Measurements from ENCODE around the gene ASTN2.
"Not testable (repeated sequence)": the region's sequence is repeated elsewhere in the genome, so short reads cannot be mapped to it uniquely, and the experiment has no call there.

The ASTN2 gene

DNA sequence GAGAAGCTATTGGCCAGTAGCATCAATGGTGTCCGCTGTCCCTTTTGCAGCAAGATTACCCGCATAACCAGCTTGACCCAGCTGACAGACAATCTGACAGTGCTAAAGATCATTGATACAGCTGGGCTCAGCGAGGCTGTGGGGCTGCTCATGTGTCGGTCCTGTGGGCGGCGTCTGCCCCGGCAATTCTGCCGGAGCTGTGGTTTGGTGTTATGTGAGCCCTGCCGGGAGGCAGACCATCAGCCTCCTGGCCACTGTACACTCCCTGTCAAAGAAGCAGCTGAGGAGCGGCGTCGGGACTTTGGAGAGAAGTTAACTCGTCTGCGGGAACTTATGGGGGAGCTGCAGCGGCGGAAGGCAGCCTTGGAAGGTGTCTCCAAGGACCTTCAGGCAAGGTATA is 717.0 kb downstream of the ASTN2 start:
- no peak for TF ChIP-seq CTCF (IDR thresholded peaks at IDR 0.05; ENCODE audit: insufficient read depth, missing control alignments)
- FAIRE-seq (no peak), DNase-seq (ENCODE audit: insufficient read length, low spot score) (no peak)

DNA sequence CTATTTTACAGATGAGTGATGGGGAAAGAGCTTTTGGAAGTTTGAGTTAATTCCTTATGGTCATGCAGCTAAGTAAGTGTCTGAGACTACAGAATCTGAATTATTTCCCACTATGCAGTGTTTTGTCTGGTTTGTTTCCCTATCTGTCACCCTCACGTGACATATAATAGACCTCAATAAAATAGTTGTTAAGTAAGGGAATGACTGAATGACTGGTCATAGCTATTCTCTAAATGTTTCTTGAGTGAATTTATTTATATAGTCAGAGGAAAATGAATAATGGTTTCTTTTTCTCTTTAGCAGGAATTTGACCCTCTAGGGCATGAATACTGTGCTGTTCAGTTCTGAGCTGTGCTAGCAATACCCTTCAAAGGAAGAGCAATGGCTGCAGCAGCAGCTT is 717.5 kb downstream of the ASTN2 start:
- FAIRE-seq, result no peak
- no peak for DNase-seq (ENCODE audit: insufficient read length, low spot score)
- TF ChIP-seq CTCF (IDR thresholded peaks at IDR 0.05; ENCODE audit: insufficient read depth, missing control alignments), result no peak

GRCh38 chr9:116695438-116695837 is 719.4 kb downstream of the ASTN2 start:
- TF ChIP-seq CTCF (IDR thresholded peaks at IDR 0.05; ENCODE audit: insufficient read depth, missing control alignments), result no peak
- DNase-seq (ENCODE audit: insufficient read length, low spot score), result no peak

GRCh38 chr9:116694785-116695291 is 720.0 kb downstream of the ASTN2 start:
- DNase-seq (ENCODE audit: insufficient read length, low spot score), result no peak
- no peak for TF ChIP-seq CTCF (IDR thresholded peaks at IDR 0.05; ENCODE audit: insufficient read depth, missing control alignments)
- no peak for FAIRE-seq

More at GRCh38 chr9:116695438-116695837, 719.4 kb downstream of the ASTN2 start:
- no peak for FAIRE-seq

GRCh38 chr9:116693233-116693731 is 721.6 kb downstream of the ASTN2 start:
- TF ChIP-seq CTCF (IDR thresholded peaks at IDR 0.05; ENCODE audit: insufficient read depth, missing control alignments), result no peak
- DNase-seq (ENCODE audit: insufficient read length, low spot score) (no peak), FAIRE-seq (no peak)

DNA sequence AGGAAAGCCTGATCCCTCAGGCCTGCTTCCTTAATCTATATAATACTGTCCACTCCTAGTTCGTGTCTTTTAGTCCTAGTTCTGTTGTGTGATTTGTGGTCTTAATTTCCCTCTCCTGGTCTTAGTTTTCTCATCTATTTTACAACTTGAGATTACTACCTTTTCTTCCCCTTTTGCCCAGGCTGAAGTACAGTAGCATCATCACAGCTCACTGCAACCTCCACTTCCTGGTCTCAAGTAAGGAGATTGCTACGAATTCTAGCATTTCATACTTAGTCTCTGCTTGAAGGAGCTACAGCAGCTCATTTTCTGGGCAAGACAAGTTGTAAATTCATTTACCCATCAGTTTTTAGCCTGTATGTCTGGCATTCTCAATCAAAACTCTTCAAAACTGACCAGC is 722.2 kb downstream of the ASTN2 start:
- DNase-seq (ENCODE audit: insufficient read length, low spot score), result no peak
- no peak for FAIRE-seq
- TF ChIP-seq CTCF (IDR thresholded peaks at IDR 0.05; ENCODE audit: insufficient read depth, missing control alignments), result no peak

DNA sequence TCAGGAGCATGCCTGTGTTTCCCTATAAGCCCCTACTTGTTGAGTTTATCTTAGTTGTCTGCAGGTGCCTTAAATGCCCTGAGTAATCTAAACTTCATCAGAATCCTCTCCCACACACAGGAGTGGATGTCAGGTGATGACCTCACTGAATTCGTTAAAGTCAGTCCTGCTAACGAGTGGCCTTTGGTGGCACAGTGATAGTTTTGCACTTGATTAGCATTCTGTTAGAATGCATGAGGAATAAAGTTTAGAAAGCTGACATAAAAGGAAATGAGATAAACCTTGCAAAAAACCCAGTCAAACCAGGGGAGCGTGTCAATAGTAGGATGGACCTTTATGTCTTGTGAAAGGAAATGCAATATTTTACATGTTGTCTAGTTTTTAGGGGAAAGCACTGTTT is 723.2 kb downstream of the ASTN2 start:
- no peak for FAIRE-seq
- no peak for DNase-seq (ENCODE audit: insufficient read length, low spot score)
- TF ChIP-seq CTCF (IDR thresholded peaks at IDR 0.05; ENCODE audit: insufficient read depth, missing control alignments), result no peak

GRCh38 chr9:116690805-116691204 is 724.1 kb downstream of the ASTN2 start:
- DNase-seq (ENCODE audit: insufficient read length, low spot score); FAIRE-seq: not testable (repeated sequence)
